DMS114 treated with DMSO at 0.1 percent for 48 hours (cell line): ENCODE measurements around the gene PRR33.

Experiments used
- DNase-seq: peaks from one replicate; lab custom pipeline; 2025; ENCODE audit not compliant: unreplicated experiment; lab: John Stamatoyannopoulos, UW

The PRR33 gene

DNA sequence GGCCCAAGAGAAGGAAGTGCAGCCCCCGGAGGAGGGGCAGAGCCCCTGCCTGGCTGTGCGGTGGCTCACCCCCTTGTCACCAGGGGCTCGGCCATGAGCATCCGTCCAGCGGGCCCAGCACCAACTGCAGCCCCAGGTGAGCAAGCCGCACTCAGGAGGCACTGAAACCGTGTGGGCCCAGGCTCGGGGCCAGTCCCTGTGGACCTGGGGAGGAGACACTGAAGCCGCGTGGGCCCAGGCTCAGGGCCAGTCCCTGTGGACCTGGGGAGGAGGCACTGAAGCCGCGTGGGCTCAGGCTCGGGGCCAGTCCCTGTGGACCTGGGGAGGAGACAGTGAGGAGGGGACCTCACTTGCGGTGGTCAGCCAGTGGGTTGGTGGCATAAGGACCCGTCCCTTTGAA, 24.9 kb downstream of the PRR33 start:
- DNase-seq, result no peak

DNA sequence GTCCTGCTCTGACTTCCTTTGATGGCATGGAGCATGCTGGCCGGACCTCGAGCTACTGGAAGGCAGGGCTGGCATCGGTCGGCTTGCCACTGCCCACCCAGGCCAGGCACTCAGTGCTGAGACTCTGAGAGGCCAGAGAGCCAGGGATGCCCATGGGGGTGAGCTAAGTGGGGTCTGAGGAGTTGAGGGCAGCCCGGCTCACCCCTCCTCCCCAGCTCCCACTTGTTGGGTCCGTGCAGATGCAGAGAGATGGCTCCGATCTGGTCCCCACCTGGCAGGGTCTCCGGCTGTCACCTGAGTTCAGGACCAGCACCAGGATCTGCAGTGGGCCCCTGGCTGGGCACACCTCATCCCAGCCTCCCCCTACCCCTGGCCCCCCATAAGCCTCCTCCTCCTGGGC, 25.5 kb downstream of the PRR33 start:
- DNase-seq, result no peak

DNA sequence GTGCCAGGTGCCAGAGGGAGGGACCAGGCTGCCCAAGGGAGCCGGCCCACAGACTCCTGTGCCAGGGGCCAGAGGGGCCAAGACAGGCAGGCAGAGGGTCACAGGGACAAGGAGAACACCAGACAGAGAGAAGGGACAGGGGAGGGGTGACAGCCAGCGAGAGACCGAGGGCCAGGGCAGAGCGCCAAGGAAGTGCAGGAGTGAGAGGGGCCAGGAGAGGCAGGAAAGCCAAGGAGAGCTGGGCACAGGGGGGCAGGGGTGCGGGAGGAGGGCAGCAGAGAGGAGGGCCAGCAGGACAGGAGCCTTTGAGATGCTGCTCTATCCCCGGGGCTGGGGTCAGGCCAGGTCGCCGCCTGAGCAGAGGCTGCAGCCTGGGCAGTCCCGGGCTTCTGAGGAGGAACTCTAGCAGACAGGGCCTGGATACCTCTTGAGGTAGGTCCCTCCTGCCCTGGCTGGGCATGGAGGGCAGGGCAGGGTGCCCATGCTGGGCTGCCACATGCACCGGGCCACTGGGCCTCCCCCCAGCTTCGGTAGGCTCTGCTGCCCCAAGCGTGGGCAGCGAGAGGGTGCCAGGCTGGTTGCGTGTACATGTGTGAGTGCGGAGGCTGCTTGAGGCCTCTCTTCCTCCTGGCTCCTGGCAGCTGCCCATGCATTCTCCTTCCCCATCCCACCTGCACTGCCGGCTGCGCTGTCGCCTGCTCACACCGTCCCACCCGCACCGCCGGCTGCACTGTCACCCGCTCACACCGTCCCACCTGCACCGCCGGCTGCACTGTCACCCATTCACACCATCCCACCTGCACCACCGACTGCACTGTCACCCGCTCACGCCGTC, 26.6 kb downstream of the PRR33 start:
- no peak for DNase-seq

DNA sequence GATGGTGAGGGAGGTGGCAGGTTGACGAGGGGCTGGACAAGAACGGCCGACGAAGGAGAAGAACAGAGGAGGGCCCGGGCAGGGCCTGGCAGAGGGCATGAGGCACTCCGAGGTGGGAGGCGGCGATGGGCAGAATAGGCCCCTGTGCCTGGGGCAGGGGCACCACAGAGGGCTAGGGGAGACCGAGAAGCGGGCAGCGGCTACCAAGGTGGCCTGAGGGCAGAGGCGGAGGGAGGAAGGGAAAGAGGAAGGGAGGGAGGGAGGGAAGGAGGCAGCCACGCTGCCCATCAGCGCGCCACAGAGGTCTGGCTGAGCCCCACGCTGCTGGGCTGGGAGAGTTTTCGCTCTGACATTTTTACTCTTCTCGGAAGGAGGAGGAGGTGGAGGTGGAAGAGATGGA, 27.5 kb downstream of the PRR33 start:
- DNase-seq, result no peak

DNA sequence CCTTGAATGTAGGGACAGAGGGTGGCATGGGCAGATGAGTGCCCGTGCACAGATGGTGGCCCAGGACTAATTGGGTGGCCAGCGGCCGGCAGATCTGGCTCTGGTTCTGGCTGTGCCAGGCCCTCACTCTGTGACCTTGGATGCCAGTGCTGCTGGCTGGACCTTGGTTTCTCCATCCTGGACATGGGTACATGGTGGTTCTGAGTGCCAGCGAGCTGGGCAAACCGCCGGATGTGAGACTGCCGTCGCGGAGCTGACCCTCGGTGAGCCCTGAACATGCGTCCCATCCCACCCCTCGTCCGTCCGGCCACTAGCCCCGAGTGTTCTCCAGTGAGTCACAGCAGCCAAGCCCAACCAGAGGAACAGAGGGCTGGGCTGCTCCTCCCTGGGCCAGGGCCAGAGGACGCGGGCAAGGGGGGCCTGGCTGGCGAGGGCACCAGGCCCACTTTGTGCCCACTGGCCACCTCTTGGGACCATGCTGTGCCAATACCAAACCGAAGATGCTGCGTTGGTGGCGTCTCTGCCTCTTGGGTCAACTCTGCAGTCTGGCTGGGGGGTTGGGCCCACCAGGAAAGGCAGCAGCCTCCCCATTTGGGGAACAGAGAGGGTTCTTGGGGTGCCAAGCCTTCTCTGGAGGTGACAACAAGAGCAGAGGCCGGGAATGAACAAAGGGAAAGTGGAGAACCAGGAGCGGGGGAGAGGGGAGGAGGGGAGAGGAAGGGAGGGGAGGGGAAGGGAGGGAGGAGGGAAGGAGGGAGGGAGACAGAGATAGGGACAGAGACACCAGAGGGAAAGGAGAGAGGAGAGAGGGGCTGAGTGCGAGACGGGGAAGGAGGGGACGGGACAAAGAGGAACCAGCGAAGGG, 28.1 kb downstream of the PRR33 start:
- DNase-seq, result no peak

DNA sequence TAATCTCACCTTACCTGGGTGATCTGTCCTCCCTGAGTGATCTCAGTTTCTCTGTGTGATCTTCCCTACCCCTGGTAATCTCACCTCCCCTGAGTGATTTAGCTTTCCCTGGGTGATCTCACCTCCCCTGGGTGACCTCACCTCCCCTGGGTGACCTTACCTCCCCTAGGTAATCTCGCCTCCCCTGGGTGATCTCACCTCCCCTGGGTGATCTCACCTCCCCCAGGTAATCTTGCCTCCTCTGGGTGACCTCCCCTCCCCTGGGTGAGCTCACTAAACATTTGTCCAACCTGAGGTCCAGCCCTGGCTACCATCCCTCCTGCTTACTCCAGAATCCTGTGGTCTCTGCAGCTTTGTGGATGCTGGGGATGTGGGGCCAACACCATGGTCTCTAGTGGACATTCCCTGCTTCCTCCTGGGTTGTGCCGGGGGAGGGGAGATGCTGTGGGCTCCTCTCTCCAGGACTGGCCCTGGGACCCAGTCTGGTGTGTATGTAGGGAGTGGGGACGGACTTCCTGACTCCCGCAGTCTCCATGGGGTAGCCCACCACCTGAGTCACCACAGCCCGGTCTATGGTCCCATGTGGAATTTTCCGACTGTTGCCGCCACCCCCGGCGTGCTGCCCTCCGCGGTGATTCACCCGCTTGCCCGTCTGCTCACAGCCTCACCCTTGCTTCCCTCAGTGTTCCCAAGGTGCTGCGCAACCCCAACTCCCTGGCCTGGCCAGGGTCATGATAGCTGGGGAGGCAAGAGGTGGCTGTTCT, 28.9 kb downstream of the PRR33 start:
- DNase-seq, result no peak

DNA sequence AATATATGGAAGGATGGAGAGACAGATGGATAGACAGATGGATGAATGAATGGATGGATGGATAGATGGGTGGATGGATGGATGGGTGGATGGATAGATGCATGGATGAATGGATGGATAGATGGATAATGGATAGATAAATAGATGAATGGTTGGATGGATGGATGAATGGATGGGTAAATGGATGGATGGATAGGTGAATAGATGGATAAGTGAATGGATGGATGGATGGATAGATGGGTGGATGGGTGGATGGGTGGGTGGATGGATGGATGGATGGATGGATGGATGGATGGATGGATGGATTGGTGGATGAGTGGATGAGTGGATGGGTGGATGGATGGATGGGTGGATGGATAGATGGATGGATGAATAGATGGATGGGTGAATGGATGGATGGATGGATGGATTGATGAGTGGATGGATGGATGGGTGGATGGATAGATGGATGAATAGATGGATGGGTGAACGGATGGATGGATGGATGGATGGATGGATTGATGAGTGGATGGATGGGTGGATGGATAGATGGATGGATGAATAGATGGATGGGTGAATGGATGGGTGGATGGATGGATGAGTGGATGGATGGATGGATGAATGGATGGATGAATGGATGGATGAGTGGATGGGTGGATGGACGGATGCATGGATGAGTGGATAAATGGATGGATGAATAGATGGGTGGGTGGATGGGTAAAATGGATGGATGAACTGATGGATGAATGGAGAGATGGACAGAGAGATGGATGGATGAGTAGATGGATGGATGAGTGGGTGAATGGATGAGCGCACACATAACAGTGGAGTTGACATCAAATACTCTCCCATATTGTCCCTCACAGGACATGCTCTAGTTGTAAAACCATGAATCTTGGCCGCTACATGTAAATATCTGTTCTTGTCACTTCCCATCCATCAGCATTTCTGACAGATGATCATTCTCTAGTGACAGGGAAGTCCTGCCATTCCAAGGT, 30.0 kb downstream of the PRR33 start:
- DNase-seq, result no peak

DNA sequence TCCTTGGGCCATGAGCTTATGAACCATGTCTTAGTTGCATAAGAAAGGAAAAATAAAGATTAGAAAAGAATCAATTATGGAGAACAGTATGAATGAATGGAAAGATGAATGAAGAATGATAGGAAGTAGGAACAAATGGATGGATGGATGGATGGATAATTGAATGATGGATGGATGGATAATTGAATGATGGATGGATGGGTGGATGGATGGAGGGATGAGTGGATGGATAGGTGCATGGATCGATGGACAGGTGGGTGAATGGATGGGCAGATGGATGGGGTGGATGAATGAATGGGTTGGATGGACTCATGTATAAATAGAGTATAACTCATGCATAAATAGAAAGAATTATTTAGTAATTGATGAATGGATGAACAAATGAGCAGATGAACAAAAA, 31.6 kb downstream of the PRR33 start:
- no peak for DNase-seq

DNA sequence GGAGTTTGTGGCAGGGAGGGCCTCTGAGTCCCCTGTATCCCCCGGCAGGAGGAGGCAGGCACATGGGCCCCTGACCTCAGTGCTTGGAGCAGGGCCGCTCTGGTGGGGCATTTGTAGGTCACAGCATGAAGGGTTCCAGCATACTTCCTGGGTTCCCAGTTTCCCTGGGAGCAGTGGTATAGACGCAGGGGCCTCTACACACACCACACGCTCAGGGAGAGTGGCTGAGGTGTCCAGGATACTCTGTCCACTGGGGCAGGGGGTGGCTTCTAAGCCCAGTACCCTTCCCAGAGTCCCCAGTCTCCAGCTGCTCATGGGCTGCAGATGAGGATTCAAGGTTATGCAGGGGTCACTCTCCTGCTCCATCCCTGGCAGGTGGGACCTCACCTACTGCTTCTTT, 32.7 kb downstream of the PRR33 start:
- no peak for DNase-seq

DNA sequence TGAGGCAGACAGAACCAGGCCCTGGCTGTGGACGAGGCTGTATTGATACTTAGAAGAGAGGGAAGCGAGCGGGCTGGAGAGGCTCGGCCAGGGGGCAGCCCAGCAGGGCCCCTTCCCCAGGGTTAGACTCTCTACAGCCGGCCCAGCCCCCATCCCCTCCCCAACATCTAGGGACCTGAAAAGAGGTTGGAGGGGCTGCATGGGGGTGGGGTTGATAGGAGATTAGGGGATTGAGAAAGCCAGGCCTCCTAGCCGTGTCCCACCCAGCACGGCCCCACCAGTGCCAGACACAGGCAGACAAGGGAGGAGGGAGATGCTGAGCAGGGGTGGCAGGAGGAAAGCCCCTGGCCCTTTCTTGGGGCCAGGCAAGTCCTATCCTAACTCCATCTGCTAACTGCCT, 33.1 kb downstream of the PRR33 start:
- no peak for DNase-seq

DNA sequence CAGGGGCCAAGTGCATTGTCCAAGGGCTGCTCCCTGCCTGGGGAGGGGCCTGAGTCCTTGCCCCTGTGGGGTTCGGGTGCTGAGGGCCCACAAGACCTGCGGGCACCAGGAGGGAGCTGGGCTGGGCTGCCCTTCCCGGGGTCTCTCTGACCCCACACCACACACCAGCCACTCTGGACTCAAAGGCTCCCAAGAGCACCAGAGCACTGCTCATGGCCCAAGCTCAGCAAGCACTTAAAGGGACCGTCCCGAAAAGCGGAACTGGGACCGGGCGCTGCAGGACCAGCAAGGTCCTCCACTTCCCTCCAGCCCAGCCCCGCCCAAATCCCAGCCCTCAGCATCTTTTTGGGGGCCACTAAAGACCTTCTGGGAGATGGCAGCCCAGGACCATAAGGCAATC, 33.5 kb downstream of the PRR33 start:
- no peak for DNase-seq

DNA sequence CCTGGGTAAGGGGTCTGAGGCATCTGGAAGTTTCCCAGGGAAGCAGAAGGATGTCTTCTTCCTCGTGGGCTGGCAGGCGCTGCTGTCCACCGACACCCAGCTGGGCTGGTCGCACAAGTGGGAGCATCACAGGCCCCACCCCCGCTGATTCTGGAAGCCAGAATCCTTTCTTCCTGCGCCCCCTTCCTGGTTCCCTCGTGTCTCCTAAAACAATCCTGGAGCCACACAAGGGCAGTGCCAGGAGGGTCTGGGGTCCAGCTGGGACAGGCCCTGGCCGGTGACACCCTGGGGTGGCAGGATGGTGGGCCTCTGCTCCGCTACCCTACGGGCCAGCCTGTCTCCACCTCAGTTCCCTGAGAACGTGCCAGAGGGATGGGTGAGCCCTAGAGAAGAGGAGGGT, 34.6 kb downstream of the PRR33 start:
- DNase-seq, result no peak

DNA sequence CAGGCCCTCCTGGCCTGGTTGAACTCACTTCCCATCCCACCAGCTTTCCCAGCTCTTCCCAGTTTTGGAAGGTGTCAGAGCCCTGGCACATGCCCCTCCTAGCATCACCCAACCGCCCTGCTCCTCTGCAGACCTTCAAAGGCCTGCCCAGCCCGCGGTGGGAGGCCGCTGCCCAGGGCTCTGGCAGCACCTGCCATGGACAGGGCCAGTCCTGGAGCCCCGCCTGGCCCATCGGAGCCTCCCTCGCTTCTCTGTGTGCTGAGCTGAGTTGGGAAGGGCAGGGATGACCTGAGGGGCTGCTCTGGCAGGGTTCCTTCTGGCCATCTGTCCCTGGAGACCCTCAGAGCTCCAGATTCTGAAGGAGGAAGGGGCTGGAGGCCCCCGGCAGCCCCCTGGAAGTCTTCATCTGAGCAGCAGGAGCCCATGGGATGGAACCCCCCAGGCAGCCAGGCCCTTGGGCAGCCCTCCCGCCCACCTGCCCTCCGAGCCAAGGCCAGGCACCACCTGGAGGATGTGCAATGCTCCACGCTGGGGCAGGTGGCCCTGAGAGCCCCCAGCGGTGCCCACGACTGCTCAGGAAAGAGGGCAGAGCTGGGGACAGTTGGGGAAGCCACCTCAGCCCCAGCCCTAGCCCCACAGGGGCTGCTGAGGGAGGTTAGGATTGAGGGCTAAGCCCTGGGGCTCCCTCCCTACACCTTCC, 35.2 kb downstream of the PRR33 start:
- DNase-seq, result no peak

DNA sequence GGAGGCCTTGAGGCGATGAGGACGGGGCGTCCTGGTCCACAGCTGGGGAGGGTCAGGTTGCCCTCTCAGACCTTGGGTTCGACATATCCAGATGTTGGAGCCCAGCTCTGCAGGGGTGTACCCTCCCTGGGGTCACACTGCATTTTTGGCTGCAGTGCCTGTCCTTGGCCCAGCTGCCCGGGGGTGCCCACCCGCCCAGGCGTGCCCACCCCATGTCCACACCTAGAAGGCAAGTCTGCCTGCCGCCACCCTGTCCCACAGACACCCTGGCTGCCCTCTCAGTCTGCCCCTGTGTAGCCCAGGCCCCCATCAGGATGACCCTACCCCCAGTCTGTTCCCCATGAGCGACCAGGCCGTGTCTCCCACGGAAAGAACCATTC, 35.8 kb downstream of the PRR33 start:
- no peak for DNase-seq

DNA sequence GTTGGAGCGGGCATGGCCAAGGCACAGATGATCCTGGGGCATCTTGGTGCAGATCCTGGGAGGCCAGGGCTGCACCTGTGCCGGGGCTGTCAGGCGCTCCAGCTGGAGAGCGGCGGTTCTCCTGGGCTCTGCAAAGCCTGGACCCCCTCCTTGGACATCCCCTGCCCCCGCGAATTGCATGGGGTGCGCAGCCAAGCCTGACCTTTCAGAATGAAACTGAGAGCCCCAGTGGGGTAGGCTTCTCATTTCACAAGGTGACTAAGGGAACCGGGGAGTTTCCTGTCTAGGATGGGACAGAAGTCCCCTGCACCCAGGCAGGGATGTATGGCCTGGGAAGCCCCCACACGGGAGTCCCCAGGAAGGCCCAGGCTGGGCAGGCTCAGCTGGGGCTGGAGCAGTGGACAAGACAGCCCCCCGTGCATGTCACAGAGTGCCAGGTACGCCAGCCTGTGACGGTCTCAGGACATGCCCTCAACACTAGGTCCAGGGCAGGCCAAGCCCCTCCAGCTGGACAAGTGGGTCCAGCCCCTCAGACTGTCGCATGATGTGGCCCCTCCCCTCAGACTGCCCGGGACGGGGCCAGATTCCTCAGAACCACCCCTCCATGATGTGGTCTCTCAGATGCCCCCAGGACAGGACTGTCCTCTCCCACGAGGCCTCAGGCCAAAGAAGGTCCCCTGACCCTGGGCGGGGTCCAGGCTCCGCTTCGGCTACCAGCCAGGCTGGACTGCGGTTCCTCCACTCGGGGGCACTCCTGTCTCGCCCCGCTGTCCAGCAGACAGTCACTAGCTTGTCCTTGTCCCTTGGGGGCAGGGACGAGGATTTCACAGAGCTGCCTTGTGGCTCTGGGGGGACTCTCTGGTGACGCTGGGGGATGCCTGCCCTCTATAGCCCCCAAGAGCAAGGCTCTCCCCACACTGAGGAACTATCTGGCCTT, 36.5 kb downstream of the PRR33 start:
- DNase-seq, result no peak

DNA sequence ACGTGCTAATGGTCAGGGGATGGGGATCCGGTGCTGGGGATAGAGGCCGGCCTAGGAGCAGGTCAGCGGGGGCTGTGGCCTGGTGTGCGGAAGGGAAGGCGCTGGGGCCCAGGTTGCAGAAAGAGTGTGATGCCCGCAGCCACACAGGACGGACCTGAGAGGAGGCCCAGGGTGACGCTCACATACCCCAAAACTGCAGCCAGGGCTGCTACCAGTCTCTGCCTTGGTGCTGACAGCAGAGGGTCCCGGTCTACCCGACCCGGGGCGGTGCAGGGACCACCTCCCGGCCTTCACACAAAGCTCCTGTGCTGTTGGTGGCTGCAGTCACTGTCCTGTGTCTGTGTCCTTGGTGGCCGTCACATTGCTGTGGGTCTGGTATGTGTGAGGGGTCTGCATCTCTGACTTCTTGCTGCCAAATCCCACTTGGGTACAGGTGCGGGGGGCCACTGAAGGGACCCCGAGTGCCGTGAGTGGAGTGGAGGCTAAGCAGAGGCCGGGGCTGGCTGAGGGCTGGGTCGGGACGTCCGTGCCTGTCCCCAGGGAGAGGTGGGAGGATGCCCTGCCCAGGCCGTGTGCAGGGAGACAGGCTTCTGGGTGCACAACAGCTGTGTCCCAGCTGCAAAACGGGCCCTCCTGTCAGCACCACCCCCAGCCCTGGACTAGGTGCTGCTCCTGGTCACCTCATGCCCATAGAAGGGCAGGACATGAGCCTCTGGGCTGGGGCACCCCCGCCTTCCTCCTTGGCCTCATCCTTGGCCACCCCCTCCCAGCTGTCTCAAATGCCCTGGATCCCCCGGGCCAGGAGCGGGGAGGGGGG, 37.4 kb downstream of the PRR33 start:
- no peak for DNase-seq

DNA sequence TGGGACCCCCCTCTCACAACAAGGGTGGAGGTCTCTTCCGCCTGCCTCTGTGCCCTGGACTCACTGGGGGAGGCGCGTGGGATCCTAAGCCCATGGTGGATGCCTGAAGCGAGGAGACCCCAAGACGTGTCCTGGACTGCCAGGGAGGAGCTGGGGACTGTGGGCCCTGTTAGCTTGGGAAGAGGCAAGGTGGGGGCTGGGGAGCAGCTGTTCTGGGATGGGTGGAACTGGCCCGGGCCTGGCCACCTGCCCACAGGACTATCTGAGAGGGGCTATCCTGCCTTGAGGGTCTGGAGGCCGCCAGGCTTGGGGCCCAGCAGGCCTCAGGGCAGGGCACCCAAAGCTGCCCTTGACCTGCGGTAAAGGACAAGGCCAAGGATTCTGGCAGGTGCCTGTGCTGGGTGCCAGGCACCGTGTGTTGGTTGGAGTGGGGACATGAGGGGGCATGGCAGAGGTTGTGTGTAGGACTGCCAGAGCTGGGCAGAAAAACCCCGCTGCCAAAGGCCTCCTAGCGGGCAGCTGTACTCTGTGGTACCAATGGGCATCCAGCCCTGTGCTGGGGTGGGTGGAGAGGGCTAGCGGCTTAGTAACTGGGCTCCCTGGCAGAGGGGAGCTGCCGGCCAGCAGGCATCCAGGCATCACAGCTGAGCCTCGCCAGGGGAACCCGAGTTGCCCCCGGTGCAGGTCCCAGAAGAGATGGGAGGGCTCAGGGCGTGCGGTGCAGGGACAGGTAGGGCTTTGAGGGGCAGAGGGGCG, 38.1 kb downstream of the PRR33 start:
- no peak for DNase-seq
